HG03354 (cell line): ENCODE data around the gene REXO1.

Experiments used
- ATAC-seq: cut with Tn5 transposase; IDR thresholded peaks from one replicate; pipeline ENCODE4 v1.9.1; 2021; ENCODE audit warnings: mild to moderate bottlenecking; ENCODE audit not compliant: unreplicated experiment, poor library complexity, severe bottlenecking

The REXO1 gene

GRCh38 chr19:1863328-1863637, 15.0 kb upstream of the REXO1 start, which contains the start of gene KLF16:
Gene KLF16 (minus strand): TSS chr19:1863579. CDS start chr19:1863497, 82 bp downstream.
- no peak for ATAC-seq

GRCh38 chr19:1862424-1863327, 14.4 kb upstream of the REXO1 start:
- peak; percentile 19 for ATAC-seq

- ATAC-seq, result no peak
Observed at GRCh38 chr19:1862068-1862423, 13.8 kb upstream of the REXO1 start.

GRCh38 chr19:1861599-1862031, 13.3 kb upstream of the REXO1 start:
- no peak for ATAC-seq

DNA sequence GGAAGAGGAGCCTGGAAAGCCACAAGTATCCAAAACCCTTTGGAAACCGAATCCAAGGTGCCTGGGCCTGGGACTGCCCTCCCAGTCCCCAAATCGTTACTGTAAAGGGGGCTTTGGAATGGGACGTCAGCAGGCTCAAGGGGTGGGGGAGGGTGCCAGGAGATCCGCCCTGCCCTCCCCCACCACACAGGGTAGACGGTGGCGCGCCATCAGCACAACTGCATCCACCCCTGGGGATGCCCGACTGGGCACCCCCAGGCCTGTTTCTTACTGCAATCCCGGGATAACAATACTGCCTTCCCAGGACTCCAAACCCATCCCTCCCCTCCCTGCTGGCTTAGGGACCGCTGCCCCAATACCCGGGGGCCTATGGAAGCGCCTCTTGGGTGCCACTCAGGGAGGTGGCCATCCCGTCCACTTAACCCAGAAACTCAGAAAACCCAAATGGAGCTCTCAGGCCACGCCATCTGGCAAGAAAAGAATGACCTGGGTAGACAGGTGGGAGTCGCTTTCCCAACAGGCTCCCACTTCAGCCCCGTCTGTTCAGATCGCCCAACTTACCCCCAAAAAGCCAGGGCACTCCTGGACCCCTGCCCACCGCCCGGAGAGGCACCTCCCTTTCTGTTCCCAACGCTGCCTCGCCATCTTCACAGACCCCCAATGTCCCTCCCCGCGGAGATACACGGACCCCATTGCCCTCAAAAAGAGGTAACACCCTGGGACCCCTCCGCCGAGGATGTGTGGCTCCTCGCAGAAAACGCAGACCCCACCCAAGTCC, 12.7 kb upstream of the REXO1 start:
- no peak for ATAC-seq

- no peak for ATAC-seq
Observed at GRCh38 chr19:1860042-1860775, 11.9 kb upstream of the REXO1 start.

DNA sequence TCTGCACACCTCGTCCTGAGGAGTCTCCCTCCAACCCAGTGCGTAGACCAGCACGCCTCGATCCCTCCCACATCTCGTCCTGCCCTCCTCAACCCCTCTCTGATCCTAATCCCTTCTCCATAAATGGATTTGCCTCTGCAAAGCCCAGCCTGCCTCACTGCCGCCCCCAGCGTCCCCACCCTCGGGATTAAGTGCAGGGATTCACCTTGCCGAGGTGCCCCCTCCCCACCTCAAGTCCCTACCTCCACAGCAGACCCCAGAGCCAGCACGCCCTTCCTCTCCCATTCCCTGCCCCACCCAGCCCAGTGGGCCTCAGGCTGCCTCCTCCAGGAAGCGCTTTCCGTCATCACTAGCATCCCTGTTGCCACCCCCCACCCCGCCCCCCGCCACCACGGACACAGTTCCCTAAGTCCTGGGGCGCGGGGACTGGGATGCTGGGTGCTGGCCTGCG, 11.1 kb upstream of the REXO1 start:
- no peak for ATAC-seq

DNA sequence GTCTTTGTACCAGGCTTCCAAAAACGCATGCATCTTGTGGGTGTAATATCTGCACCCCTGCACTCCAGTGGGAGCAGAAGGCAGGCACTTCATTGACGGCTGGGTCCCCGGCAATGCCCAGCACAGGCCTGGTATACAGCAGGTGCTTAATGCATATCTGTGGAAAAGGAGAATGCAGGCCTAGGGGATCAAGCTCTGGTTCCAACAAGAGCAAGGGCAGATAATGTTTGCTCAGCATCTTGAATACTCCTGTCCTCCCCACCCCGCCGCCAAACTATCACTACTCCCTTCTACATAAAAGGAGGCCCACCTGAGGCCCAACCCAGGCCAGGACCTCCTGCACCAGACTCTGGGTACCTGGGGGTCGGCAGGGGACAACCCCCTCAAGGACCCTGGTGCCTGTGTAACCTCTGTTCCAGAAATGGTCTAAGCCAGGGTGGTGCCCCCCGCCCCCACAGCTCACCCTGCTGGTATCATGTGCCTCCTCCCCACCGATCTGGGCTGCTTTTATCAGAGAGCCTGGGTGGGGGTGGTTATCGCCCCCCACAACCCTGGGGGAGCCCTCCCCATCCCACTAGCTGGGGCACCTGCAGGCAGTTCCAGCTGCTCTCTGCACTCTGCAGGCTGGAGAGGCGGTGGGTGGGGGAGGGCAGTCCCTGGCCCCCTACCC, 10.3 kb upstream of the REXO1 start:
- ATAC-seq, result no peak

- ATAC-seq, result no peak
Observed at GRCh38 chr19:1857648-1858326, 9.5 kb upstream of the REXO1 start.

GRCh38 chr19:1856698-1857603, 8.7 kb upstream of the REXO1 start:
- ATAC-seq, result no peak

GRCh38 chr19:1856345-1856697, 8.0 kb upstream of the REXO1 start:
- ATAC-seq, result no peak

GRCh38 chr19:1855828-1856255, 7.6 kb upstream of the REXO1 start:
- no peak for ATAC-seq

DNA sequence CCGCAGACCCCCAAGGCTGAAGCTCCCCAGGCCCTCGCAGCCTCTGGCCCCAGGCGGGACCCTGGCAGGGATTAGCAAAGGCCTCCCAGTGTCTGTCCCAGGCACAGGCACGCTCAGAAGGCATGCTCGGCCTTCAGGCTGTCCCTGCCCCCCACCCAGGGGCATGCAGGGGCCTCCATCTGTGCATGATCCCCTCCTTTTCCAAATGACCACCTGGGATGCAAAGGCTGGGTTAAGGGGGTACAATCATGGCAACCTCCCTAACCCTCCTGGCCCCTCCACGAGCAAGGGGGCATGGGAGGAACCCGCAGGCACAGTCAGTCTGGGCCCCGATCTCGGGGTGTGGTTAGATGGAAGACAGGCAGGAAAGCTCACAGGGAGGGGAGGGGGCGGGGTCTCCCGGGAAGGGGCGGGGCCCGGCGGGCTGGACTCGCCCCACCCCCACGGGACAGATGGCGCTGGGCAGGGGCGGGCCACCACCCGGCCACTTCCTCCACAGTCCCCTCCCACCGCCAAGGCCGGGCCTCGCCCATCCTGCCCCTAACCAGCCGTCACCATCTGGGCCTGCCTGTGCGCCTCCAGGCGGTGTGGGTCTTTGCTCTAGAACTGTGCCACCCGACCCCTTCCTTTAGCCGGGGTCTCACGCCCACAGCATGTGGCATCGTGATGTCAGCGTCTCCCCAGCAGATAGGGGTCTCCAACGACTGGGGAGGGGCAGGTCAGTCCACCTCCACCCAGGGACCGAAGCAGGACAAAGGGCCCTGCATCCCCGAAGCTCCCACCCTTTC, 7.0 kb upstream of the REXO1 start:
- ATAC-seq, result peak; percentile 60

- ATAC-seq, result no peak
Observed at GRCh38 chr19:1854542-1855039, 6.3 kb upstream of the REXO1 start.

DNA sequence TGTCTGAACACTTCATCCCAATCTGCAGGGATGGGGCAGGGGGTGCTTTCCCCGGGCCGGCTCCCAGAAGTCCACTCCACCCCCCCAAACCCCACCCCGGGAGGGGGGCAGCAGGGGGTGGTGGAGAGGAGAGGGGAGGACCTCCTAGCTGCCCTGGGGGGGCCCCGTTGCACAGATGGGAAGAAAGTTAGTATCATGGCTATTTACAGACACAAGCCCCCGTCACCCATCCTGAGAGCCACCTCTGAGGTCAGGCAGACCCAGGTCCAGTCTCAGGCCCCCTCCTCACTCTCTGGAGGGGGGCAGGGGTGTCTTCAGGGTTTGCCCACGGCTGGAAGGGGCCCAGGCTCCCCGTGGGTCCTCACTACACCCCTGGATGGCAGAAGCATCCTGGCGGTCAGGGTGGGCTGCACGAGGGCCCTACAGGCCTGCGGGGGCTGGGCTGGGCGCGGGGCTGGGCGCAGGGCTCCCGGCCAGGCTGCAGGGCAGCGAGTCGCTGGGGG, 5.8 kb upstream of the REXO1 start:
- ATAC-seq, result no peak

DNA sequence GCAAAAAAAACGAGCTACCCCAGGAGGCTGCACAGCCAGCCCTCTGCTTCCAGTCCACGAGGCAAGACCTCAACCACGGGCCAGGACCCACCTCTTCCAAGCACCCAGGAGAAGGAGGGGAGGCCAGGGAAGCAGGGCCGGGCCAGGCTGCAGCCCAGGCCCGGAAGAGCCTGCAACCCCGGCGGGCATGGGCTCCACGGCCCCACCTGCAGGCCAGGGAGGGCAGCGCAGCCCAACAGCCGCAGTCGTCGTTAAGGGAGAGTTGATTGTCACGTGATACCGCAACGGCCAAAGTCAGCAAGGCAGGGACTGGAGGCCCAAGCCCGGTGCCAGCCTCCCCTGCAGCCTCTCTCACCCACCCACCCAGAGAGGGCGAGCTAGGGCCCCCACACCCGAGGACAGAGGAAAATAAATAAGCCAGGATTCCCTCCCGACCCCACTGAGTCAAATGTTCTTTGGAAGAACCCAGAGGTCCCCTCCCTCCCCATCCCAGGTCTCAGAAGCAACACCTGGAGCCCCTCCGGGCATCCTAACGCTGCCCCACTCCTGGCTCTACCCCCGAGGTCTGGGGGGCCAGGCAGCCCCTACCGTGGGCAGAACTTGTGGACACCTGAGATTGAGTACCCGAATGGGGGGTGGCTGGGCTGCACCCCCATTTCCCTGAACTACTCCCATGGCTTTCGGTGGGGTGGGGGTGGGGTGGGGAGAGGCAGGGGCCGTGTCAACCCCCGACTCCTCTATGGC, 5.2 kb upstream of the REXO1 start:
- no peak for ATAC-seq
